HEK293T (cell line): ENCODE data around the gene CYP3A4.

Experiments used
- CTCF ChIA-PET: fragments of 350-600 bp; formaldehyde crosslinking; extraction: SDS; loops from one replicate; lab custom pipeline; 2021; ENCODE audit warnings: antibody characterized with exemption, inconsistent platforms; lab: Yijun Ruan, JAX
- POLR2A ChIA-PET: fragments of 350-600 bp; formaldehyde crosslinking; extraction: SDS; loops from one replicate; lab custom pipeline; 2020; ENCODE audit warnings: antibody characterized with exemption, inconsistent platforms; lab: Yijun Ruan, JAX
- DNase-seq: peaks from one replicate; pipeline ENCODE4 v3.0.0; 2012; ENCODE audit warnings: mixed read lengths; ENCODE audit errors: extremely low spot score
- ARNT ChIP-seq: fragments of 450-650 bp; IDR thresholded peaks from 2 replicates; pipeline ENCODE4 v1.6.1; 2017; ENCODE audit warnings: mild to moderate bottlenecking
- BHLHE40 ChIP-seq: fragments of 450-650 bp; IDR thresholded peaks from 2 replicates; pipeline ENCODE4 v1.6.1; 2016; ENCODE audit warnings: mild to moderate bottlenecking, moderate library complexity, borderline replicate concordance
- CTBP1 ChIP-seq: fragments of 450-650 bp; IDR thresholded peaks from 2 replicates; pipeline ENCODE4 v1.6.1; 2016; ENCODE audit warnings: borderline replicate concordance
- ELF4 ChIP-seq: fragments of 450-650 bp; IDR thresholded peaks from 2 replicates; pipeline ENCODE4 v1.6.1; 2017; ENCODE audit warnings: antibody characterized with exemption
- FOXA1 ChIP-seq: fragments of 450-650 bp; IDR thresholded peaks from 2 replicates; pipeline ENCODE4 v1.6.1; 2016; ENCODE audit warnings: mild to moderate bottlenecking
- FOXK2 ChIP-seq: fragments of 450-650 bp; IDR thresholded peaks from 2 replicates; pipeline ENCODE4 v1.6.1; 2016; ENCODE audit warnings: mild to moderate bottlenecking
- FOXM1 ChIP-seq: fragments of 450-650 bp; IDR thresholded peaks from 2 replicates; pipeline ENCODE4 v1.6.1; 2017; ENCODE audit warnings: mild to moderate bottlenecking, borderline replicate concordance
- HDGF ChIP-seq: fragments of 450-650 bp; IDR thresholded peaks from 2 replicates; pipeline ENCODE4 v1.6.1; 2017; ENCODE audit warnings: antibody characterized with exemption, borderline replicate concordance
- L3MBTL2 ChIP-seq: fragments of 450-650 bp; conservative IDR thresholded peaks from 2 replicates; pipeline ENCODE4 v1.6.1; 2016; ENCODE audit warnings: mild to moderate bottlenecking
- LEF1 ChIP-seq: fragments of 450-650 bp; IDR thresholded peaks from 2 replicates; pipeline ENCODE4 v1.6.1; 2017; ENCODE audit warnings: mild to moderate bottlenecking, borderline replicate concordance
- NFRKB ChIP-seq: fragments of 450-650 bp; IDR thresholded peaks from 2 replicates; pipeline ENCODE4 v1.6.1; 2016; ENCODE audit warnings: mild to moderate bottlenecking, moderate library complexity
- PKNOX1 ChIP-seq: fragments of 450-650 bp; IDR thresholded peaks from 2 replicates; pipeline ENCODE4 v1.6.1; 2016
- SP1 ChIP-seq: fragments of 450-650 bp; IDR thresholded peaks from 2 replicates; pipeline ENCODE4 v1.6.1; 2017
- SUZ12 ChIP-seq: fragments of 450-650 bp; IDR thresholded peaks from 2 replicates; pipeline ENCODE4 v1.6.1; 2016; ENCODE audit warnings: mild to moderate bottlenecking
- TARDBP ChIP-seq: fragments of 450-650 bp; IDR thresholded peaks from 2 replicates; pipeline ENCODE4 v1.6.1; 2016
- ZNF384 ChIP-seq: fragments of 450-650 bp; IDR thresholded peaks from 2 replicates; pipeline ENCODE4 v1.6.1; 2016

CYP3A4 gene

GRCh38 chr7:99719996-99720769, 63.8 kb downstream of the CYP3A4 start:
- POLR2A ChIA-PET: no interaction called here
- CTCF ChIA-PET: no interaction called here
- DNase-seq: no peak
- TF ChIP-seq ARNT (no peak), PKNOX1 (no peak), NFRKB (no peak), SP1 (no peak), L3MBTL2 (no peak), TARDBP (no peak)

GRCh38 chr7:99713995-99714570, 69.9 kb downstream of the CYP3A4 start:
- CTCF ChIA-PET: no interaction called here
- TF ChIP-seq ARNT (no peak), BHLHE40 (no peak), ZNF384 (no peak), FOXM1 (no peak), SUZ12 (no peak), NFRKB (no peak), LEF1 (no peak), FOXK2 (no peak), L3MBTL2 (no peak), SP1 (no peak), CTBP1 (no peak), HDGF (no peak), TARDBP (no peak), FOXA1 (no peak), PKNOX1 (no peak)
- POLR2A ChIA-PET: no interaction called here
- DNase-seq: no peak

- no peak for TF ChIP-seq FOXK2
- no peak for TF ChIP-seq CTBP1
- no peak for TF ChIP-seq TARDBP
- TF ChIP-seq L3MBTL2: no peak
- POLR2A ChIA-PET: no interaction called here
- CTCF ChIA-PET: no interaction called here
- DNase-seq: no peak
Observed at GRCh38 chr7:99709838-99710578, 74.0 kb downstream of the CYP3A4 start.

GRCh38 chr7:99709260-99709659, 74.7 kb downstream of the CYP3A4 start:
- ChIA-PET POLR2A (no interaction called here), CTCF (no interaction called here)
- no peak for DNase-seq
- TF ChIP-seq SP1 (no peak), PKNOX1 (no peak), ELF4 (no peak), L3MBTL2 (no peak), TARDBP (no peak), ZNF384 (no peak), FOXK2 (no peak), HDGF (no peak), SUZ12 (no peak), ARNT (no peak), LEF1 (no peak), BHLHE40 (no peak), FOXA1 (no peak), CTBP1 (no peak), FOXM1 (no peak), NFRKB (no peak)

GRCh38 chr7:99707096-99707495, 76.9 kb downstream of the CYP3A4 start:
- no peak for TF ChIP-seq HDGF
- no peak for TF ChIP-seq BHLHE40
- TF ChIP-seq FOXK2: no peak
- TF ChIP-seq LEF1: no peak
- TF ChIP-seq ELF4: no peak
- TF ChIP-seq TARDBP: no peak
- no peak for TF ChIP-seq SUZ12
- TF ChIP-seq FOXA1: no peak
- TF ChIP-seq L3MBTL2: no peak
- no peak for TF ChIP-seq ARNT
- DNase-seq: no peak
- ChIA-PET CTCF (no interaction called here), POLR2A (no interaction called here)
